GM12801 (cell line): Measurements from ENCODE around the gene CTLA4.

ENCODE experiments used
- CTCF ChIP-seq: IDR thresholded peaks from one replicate; pipeline ENCODE4 v1.5.1; 2011; ENCODE audit warnings: control low read depth; ENCODE audit not compliant: insufficient read length; ENCODE audit errors: extremely low read depth

CTLA4 gene

DNA sequence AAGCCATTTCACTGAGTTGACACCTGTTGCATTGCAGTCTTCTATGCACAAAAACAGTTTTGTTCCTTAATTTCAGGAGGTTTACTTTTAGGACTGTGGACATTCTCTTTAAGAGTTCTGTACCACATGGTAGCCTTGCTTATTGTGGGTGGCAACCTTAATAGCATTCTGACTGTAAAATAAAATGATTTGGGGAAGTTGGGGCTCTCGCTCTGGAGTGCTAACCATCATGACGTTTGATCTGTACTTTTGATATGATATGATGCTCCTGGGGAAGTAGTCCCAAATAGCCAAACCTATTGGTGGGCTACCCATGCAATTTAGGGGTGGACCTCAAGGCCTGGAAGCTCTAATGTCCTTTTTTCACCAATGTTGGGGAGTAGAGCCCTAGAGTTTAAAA, 3.4 kb downstream of the CTLA4 start:
- TF ChIP-seq CTCF, result no peak

- no peak for TF ChIP-seq CTCF
These were observed 3.9 kb downstream of the CTLA4 start for GRCh38 chr2:203871371-203871983.

DNA sequence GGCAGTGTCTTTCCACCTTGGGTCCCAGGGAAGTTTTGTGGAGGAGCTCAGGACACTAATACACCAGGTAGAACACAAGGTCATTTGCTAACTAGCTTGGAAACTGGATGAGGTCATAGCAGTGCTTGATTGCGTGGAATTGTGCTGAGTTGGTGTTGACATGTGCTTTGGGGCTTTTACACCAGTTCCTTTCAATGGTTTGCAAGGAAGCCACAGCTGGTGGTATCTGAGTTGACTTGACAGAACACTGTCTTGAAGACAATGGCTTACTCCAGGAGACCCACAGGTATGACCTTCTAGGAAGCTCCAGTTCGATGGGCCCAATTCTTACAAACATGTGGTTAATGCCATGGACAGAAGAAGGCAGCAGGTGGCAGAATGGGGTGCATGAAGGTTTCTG, 5.9 kb downstream of the CTLA4 start:
- TF ChIP-seq CTCF, result no peak

DNA sequence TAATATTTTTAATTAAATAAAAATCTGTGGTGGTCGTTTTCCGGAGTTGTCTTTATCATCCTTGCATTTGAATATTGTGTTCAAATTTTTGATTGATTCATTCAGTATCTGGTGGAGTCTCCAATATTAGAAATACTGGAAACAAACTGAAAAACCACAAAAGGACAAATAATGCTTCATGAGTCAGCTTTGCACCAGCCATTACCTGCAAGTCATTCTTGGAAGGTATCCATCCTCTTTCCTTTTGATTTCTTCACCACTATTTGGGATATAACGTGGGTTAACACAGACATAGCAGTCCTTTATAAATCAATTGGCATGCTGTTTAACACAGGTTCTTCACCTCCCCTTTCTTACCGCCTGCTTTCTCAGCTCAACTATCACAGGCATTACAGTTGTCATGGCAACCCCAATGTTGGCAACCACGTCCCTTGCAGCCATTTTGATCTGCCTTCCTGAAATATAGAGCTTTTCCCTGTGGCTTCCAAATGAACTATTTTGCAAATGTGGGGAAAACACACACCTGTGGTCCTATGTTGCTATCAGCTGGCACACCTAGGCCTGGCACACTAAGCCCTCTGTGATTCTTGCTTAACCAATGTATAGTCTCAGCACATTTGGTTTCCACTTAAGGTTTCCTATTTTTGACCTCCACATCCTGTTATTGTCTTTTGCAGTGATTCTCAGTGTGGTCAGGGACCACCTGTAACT, 6.5 kb downstream of the CTLA4 start:
- TF ChIP-seq CTCF, result no peak

- no peak for TF ChIP-seq CTCF
These were observed 7.9 kb downstream of the CTLA4 start for GRCh38 chr2:203875471-203875870.

GRCh38 chr2:203876328-203876727, 8.8 kb downstream of the CTLA4 start:
- no peak for TF ChIP-seq CTCF

DNA sequence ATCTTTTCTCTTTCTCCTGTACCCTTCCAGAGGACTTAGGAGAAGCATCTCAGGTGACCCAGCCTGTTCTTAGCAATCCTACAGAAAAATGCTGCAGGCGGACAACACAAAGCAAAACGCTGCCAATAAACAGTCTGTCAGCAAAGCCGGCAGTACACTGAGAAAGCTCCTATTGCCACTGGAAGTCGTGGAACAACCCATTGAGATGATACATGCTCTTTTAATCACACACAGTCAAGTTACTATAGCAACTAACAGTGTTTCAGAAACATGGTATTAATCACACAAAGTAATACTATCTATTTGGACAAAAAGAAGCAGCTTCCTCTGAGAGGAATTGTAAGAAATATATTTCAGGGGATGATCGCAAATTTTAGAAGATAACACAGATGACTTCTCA, 10.5 kb downstream of the CTLA4 start:
- no peak for TF ChIP-seq CTCF
